H9 (cell line): ENCODE results near the gene SYCE3. TPM values are rescaled to one million over a fixed set of nuclear protein-coding genes. Genes with fewer than 3 reads are reported as not detected.

Source experiments
- DNase-seq: peaks from one replicate; pipeline ENCODE4 v3.0.0-alpha.2; 2017
- H2AFZ ChIP-seq: one replicate; pipeline ENCODE4 v1.6.1; 2013; ENCODE audit warnings: mild to moderate bottlenecking, low read length, control low read depth, moderate library complexity
- H2AK5ac ChIP-seq: 2 replicates; pipeline ENCODE4 v1.6.1; 2013; ENCODE audit warnings: low read length, control low read depth, mixed read lengths; ENCODE audit not compliant: insufficient read length
- H2BK120ac ChIP-seq: one replicate; pipeline ENCODE4 v1.6.1; 2013; ENCODE audit warnings: low read depth, mild to moderate bottlenecking, low read length, control low read depth, inconsistent platforms; ENCODE audit not compliant: poor library complexity, severe bottlenecking
- H2BK12ac ChIP-seq: 2 replicates; pipeline ENCODE4 v1.6.1; 2013; ENCODE audit warnings: low read length, control low read depth, mixed read lengths, low read depth; ENCODE audit not compliant: insufficient read length
- H2BK15ac ChIP-seq: 2 replicates; pipeline ENCODE4 v1.6.1; 2013; ENCODE audit warnings: low read depth, low read length, control low read depth
- H2BK20ac ChIP-seq: one replicate; pipeline ENCODE4 v1.6.1; 2013; ENCODE audit warnings: low read depth, mild to moderate bottlenecking, low read length, control low read depth, inconsistent platforms; ENCODE audit not compliant: poor library complexity, severe bottlenecking
- H2BK5ac ChIP-seq: 2 replicates; pipeline ENCODE4 v1.6.1; 2013; ENCODE audit warnings: low read length, control low read depth, mixed read lengths; ENCODE audit not compliant: insufficient read length
- H3K14ac ChIP-seq: 2 replicates; pipeline ENCODE4 v1.6.1; 2013; ENCODE audit warnings: low read length, control low read depth; ENCODE audit not compliant: insufficient read depth
- H3K18ac ChIP-seq: 2 replicates; pipeline ENCODE4 v1.6.1; 2013; ENCODE audit warnings: low read depth, mild to moderate bottlenecking, mixed read lengths, low read length, control low read depth; ENCODE audit not compliant: insufficient read length
- H3K23ac ChIP-seq: 2 replicates; pipeline ENCODE4 v1.6.1; 2013; ENCODE audit warnings: low read length, control low read depth, mixed read lengths, low read depth; ENCODE audit not compliant: insufficient read length
- H3K23me2 ChIP-seq: 2 replicates; pipeline ENCODE4 v1.6.1; 2013; ENCODE audit warnings: low read depth, mild to moderate bottlenecking, mixed read lengths, low read length, control low read depth; ENCODE audit not compliant: insufficient read length, poor library complexity, severe bottlenecking
- H3K27ac ChIP-seq: 2 replicates; pipeline ENCODE4 v1.5.1; 2013; ENCODE audit warnings: low read length, control low read depth, mixed read lengths, low read depth; ENCODE audit not compliant: insufficient read length
- H3K27me3 ChIP-seq: 2 replicates; pipeline ENCODE4 v1.6.1; 2013; ENCODE audit warnings: low read length, control low read depth, inconsistent platforms; ENCODE audit not compliant: insufficient read depth
- H3K4ac ChIP-seq: 2 replicates; pipeline ENCODE4 v1.6.1; 2013; ENCODE audit warnings: low read depth, mild to moderate bottlenecking, control low read depth, inconsistent platforms, low read length, moderate library complexity
- H3K4me1 ChIP-seq: 2 replicates; pipeline ENCODE4 v1.6.1; 2013; ENCODE audit warnings: low read length, control low read depth, inconsistent platforms; ENCODE audit not compliant: insufficient read depth
- H3K4me2 ChIP-seq: 2 replicates; pipeline ENCODE4 v1.6.1; 2013; ENCODE audit warnings: low read length, control low read depth, mixed read lengths; ENCODE audit not compliant: insufficient read length, insufficient read depth
- H3K56ac ChIP-seq: 2 replicates; pipeline ENCODE4 v1.6.1; 2013; ENCODE audit warnings: low read depth, mild to moderate bottlenecking, mixed read lengths, low read length, control low read depth; ENCODE audit not compliant: insufficient read length
- H3K79me1 ChIP-seq: 2 replicates; pipeline ENCODE4 v1.6.1; 2013; ENCODE audit warnings: low read depth, mild to moderate bottlenecking, moderate library complexity, low read length, control low read depth, inconsistent platforms; ENCODE audit not compliant: insufficient read depth, poor library complexity, severe bottlenecking
- H3K79me2 ChIP-seq: 2 replicates; pipeline ENCODE4 v1.6.1; 2013; ENCODE audit warnings: low read length, control low read depth, inconsistent platforms; ENCODE audit not compliant: insufficient read depth
- H3K9ac ChIP-seq: 2 replicates; pipeline ENCODE4 v1.6.1; 2013; ENCODE audit warnings: low read length, control low read depth, mixed read lengths; ENCODE audit not compliant: insufficient read length; ENCODE audit errors: extremely low read depth
- H3K9me3 ChIP-seq: one replicate; pipeline ENCODE4 v1.6.1; 2013; ENCODE audit warnings: low read depth, low read length, inconsistent platforms; ENCODE audit not compliant: control insufficient read depth
- H3T11ph ChIP-seq: one replicate; pipeline ENCODE4 v1.6.1; 2013; ENCODE audit warnings: mild to moderate bottlenecking, low read length, control low read depth, inconsistent platforms
- H4K20me1 ChIP-seq: one replicate; pipeline ENCODE4 v1.6.1; 2013; ENCODE audit not compliant: control insufficient read depth, insufficient read length, insufficient read depth
- H4K5ac ChIP-seq: 2 replicates; pipeline ENCODE4 v1.6.1; 2013; ENCODE audit warnings: low read depth, mild to moderate bottlenecking, mixed read lengths, low read length, control low read depth; ENCODE audit not compliant: insufficient read length
- H4K8ac ChIP-seq: replicated peaks from 2 replicates; pipeline ENCODE4 v1.6.1; 2013; ENCODE audit warnings: low read length, control low read depth, mixed read lengths, low read depth; ENCODE audit not compliant: insufficient read length
- H4K91ac ChIP-seq: 2 replicates; pipeline ENCODE4 v1.6.1; 2013; ENCODE audit warnings: low read depth, mild to moderate bottlenecking, moderate library complexity, mixed read lengths, low read length, control low read depth; ENCODE audit not compliant: insufficient read length
- H3K27ac Mint-ChIP-seq, 3 experiments: 2 replicates in 2 of 3; 3 replicates in 1 of 3; pipeline ENCODE4 v1.8.0; 2020 to 2021; ENCODE audit warnings: mixed read lengths in 3 of 3, mild to moderate bottlenecking in 1 of 3, moderate library complexity in 1 of 3
- H3K27me3 Mint-ChIP-seq: 2 replicates; pipeline ENCODE4 v1.8.0; 2021; ENCODE audit warnings: low read depth, mild to moderate bottlenecking, moderate library complexity, mixed read lengths
- H3K36me3 Mint-ChIP-seq, 3 experiments: 2 replicates in 2 of 3; 3 replicates in 1 of 3; pipeline ENCODE4 v1.8.0; 2020 to 2021; ENCODE audit warnings: low read depth in 3 of 3, mixed read lengths in 3 of 3; ENCODE audit not compliant: insufficient read depth in 1 of 3
- H3K4me1 Mint-ChIP-seq, 2 experiments: 2 replicates each; pipeline ENCODE4 v1.8.0; 2020; ENCODE audit warnings: mixed read lengths in 2 of 2
- H3K4me3 Mint-ChIP-seq, 2 experiments: 2 replicates in 1 of 2; 3 replicates in 1 of 2; pipeline ENCODE4 v1.8.0; 2020 to 2021; ENCODE audit warnings: mild to moderate bottlenecking in 2 of 2, mixed read lengths in 2 of 2, moderate library complexity in 1 of 2
- H3K9me3 Mint-ChIP-seq, 2 experiments: 2 replicates in 1 of 2; 3 replicates in 1 of 2; pipeline ENCODE4 v1.8.0; 2020; ENCODE audit warnings: mild to moderate bottlenecking in 2 of 2, mixed read lengths in 2 of 2, moderate library complexity in 1 of 2
- WGBS: extraction: QIAGEN DNeasy Blood & Tissue Kit; methylation state at CpG from one replicate; pipeline ENCODE4 v1.1.7; 2013; ENCODE audit warnings: missing lambda C conversion rate, low lambda C conversion rate, mixed read lengths; ENCODE audit not compliant: insufficient read length; ENCODE audit errors: extremely low coverage; 5-methylcytosine and 5-hydroxymethylcytosine counted together
- total RNA-seq: library from RNA; stranded (reverse); gene quantifications from 2 replicates; pipeline ENCODE4 v1.2.1, GENCODE V29; 2021
- TF ChIP-seq, protein P1 (sequence below): fragments of 200-600 bp; sonication (generic); conservative IDR thresholded peaks from 3 replicates; pipeline ENCODE4 v1.8.0; 2021; ENCODE audit warnings: antibody characterized with exemption, mild to moderate bottlenecking

The SYCE3 gene
- total RNA-seq, 1 experiment from 2014 or later = 0.85 TPM

GRCh38 chr22:50571264-50572175 is 8.8 kb upstream of the SYCE3 start:
- no peak overlapping the region for H2BK120ac ChIP-seq
- H2AK5ac ChIP-seq = no peak overlapping the region
- H3K27me3 Mint-ChIP-seq = no peaks in the 10 kb centered on the region; the same call in 1 of the 2 replicates
- no peak overlapping the region for H3K9ac ChIP-seq
- no peak overlapping the region for H4K91ac ChIP-seq
- TF ChIP-seq, protein P1, sequence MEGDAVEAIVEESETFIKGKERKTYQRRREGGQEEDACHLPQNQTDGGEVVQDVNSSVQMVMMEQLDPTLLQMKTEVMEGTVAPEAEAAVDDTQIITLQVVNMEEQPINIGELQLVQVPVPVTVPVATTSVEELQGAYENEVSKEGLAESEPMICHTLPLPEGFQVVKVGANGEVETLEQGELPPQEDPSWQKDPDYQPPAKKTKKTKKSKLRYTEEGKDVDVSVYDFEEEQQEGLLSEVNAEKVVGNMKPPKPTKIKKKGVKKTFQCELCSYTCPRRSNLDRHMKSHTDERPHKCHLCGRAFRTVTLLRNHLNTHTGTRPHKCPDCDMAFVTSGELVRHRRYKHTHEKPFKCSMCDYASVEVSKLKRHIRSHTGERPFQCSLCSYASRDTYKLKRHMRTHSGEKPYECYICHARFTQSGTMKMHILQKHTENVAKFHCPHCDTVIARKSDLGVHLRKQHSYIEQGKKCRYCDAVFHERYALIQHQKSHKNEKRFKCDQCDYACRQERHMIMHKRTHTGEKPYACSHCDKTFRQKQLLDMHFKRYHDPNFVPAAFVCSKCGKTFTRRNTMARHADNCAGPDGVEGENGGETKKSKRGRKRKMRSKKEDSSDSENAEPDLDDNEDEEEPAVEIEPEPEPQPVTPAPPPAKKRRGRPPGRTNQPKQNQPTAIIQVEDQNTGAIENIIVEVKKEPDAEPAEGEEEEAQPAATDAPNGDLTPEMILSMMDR = no peak
- H4K5ac ChIP-seq = no peak overlapping the region
- H2AFZ ChIP-seq = no peak overlapping the region
- H3K23ac ChIP-seq = no peak overlapping the region
- no peaks in the 10 kb centered on the region for H3K79me2 ChIP-seq
- H2BK15ac ChIP-seq = no peak overlapping the region
- H3K27ac ChIP-seq = no peak overlapping the region
- no peak overlapping the region for H3K4ac ChIP-seq
- no peak overlapping the region for H3K27ac Mint-ChIP-seq
- no peaks in the 10 kb centered on the region for H3K9me3 Mint-ChIP-seq
- no peaks in the 10 kb centered on the region for H3K79me1 ChIP-seq
- H2BK12ac ChIP-seq = no peak overlapping the region
- H3K4me1 ChIP-seq = no peaks in the 10 kb centered on the region
- H2BK20ac ChIP-seq = no peak overlapping the region
- H4K8ac ChIP-seq = no peak overlapping the region
- H3K36me3 Mint-ChIP-seq = peaks cover 13 to 78% (median 71%) of the 10 kb centered on the region in 3 experiments
- no peaks in the 10 kb centered on the region for H3K4me1 Mint-ChIP-seq
- no peak overlapping the region for H3K4me2 ChIP-seq
- no peaks in the 10 kb centered on the region for H3K23me2 ChIP-seq
- H4K20me1 ChIP-seq = no peaks in the 10 kb centered on the region
- no peak overlapping the region for H3K4me3 Mint-ChIP-seq
- WGBS = no CpG with 5 or more reads among the region's 26 CpGs
- H2BK5ac ChIP-seq = no peak overlapping the region
- H3K56ac ChIP-seq = no peak overlapping the region
- DNase-seq = no peak
- no peak overlapping the region for H3T11ph ChIP-seq
- no peaks in the 10 kb centered on the region for H3K9me3 ChIP-seq
- no peak overlapping the region for H3K18ac ChIP-seq
- H3K14ac ChIP-seq = no peak overlapping the region
- no peaks in the 10 kb centered on the region for H3K27me3 ChIP-seq
